HepG2 (cell line): ENCODE measurements around the gene ERF. TPM values are rescaled to one million over a fixed set of nuclear protein-coding genes. Genes with fewer than 3 reads are reported as not detected.

Source experiments
- ATAC-seq: fragments of 200-7000 bp; cut with Tn5 transposase; 3 replicates; pipeline ENCODE4 v1.9.1; 2020; ENCODE audit warnings: mild to moderate bottlenecking, moderate library complexity
- BruUV-seq: library from RNA; stranded (reverse); fragments of 400-500 nt; replicated peaks from 2 replicates; lab custom pipeline; 2021; lab: Mats Ljungman, UMichigan
- CTCF ChIA-PET: fragments of 300-600 bp; formaldehyde crosslinking; extraction: SDS; loops from one replicate; lab custom pipeline; 2021; ENCODE audit warnings: low total read pairs, inconsistent platforms, low intra/inter-chr PET ratio; lab: Yijun Ruan, JAX
- POLR2A ChIA-PET: fragments of 350-600 bp; sonication (Branson Sonifier 250); formaldehyde crosslinking; loops from one replicate; lab custom pipeline; 2020; ENCODE audit warnings: antibody characterized with exemption, inconsistent platforms; lab: Yijun Ruan, JAX
- DNase-seq: peaks from one replicate; pipeline ENCODE4 v3.0.0-alpha.2; 2015; ENCODE audit warnings: low spot score
- FAIRE-seq: peaks from 3 replicates; lab custom pipeline; 2011; peaks lifted over from hg19 to GRCh38; lab: Jason Lieb, UNC
- H2AFZ ChIP-seq: one replicate; pipeline ENCODE4 v1.6.1; 2011; ENCODE audit warnings: low read length, inconsistent platforms
- H3K27ac ChIP-seq: fragments of 300-600 bp; 3 replicates; pipeline ENCODE4 v1.8.0; 2011; ENCODE audit warnings: mixed run types, mild to moderate bottlenecking, mixed read lengths, low read length, inconsistent platforms; ENCODE audit not compliant: insufficient read depth; ENCODE audit errors: extremely low read length
- H3K27me3 ChIP-seq, 2 experiments: fragments of 200-600 bp in 1 of 2; 2 replicates in 1 of 2; 3 replicates in 1 of 2; pipeline versions ENCODE4 v1.6.0 to v1.8.0; 2011; ENCODE audit warnings: low read length in 2 of 2, mild to moderate bottlenecking in 2 of 2, moderate library complexity in 2 of 2, inconsistent platforms in 1 of 2; ENCODE audit not compliant: insufficient read depth in 2 of 2, control insufficient read depth in 1 of 2
- H3K36me3 ChIP-seq, 2 experiments: fragments of 200-600 bp in 1 of 2; replicated peaks in 1 of 2; 2 replicates in 1 of 2; 3 replicates in 1 of 2; pipeline versions ENCODE4 v1.5.1 to v1.8.0; 2011; ENCODE audit warnings: low read length in 2 of 2, inconsistent platforms in 1 of 2; ENCODE audit not compliant: insufficient read depth in 2 of 2, control insufficient read depth in 1 of 2
- H3K4me1 ChIP-seq: 2 replicates; pipeline ENCODE4 v1.5.1; 2012; ENCODE audit warnings: low read length, inconsistent platforms; ENCODE audit not compliant: insufficient read depth
- H3K4me2 ChIP-seq: 2 replicates; pipeline ENCODE4 v1.6.0; 2011; ENCODE audit warnings: low read depth, low read length, inconsistent platforms
- H3K4me3 ChIP-seq, 3 experiments: fragments of 200-600 bp in 1 of 3; sonication (generic), shearing (Covaris generic) in 1 of 3; replicated peaks in 1 of 3; 2 replicates each; pipeline ENCODE4 v1.5.1; 2011 to 2016; ENCODE audit warnings: low read length in 3 of 3, inconsistent platforms in 2 of 3, low read depth in 2 of 3, mild to moderate bottlenecking in 2 of 3, control low read depth in 1 of 3, mixed read lengths in 1 of 3; ENCODE audit not compliant: insufficient read depth in 1 of 3
- H3K79me2 ChIP-seq: one replicate; pipeline ENCODE4 v1.6.1; 2011; ENCODE audit warnings: low read length, inconsistent platforms; ENCODE audit not compliant: insufficient read depth
- H3K9ac ChIP-seq: 2 replicates; pipeline ENCODE4 v1.6.0; 2011; ENCODE audit warnings: mild to moderate bottlenecking, low read depth, low read length, inconsistent platforms; ENCODE audit not compliant: insufficient read depth
- H3K9me3 ChIP-seq: 2 replicates; pipeline ENCODE4 v1.5.1; 2012; ENCODE audit warnings: mild to moderate bottlenecking, low read length
- H4K20me1 ChIP-seq: 2 replicates; pipeline ENCODE4 v1.6.0; 2011; ENCODE audit warnings: inconsistent platforms, mild to moderate bottlenecking, low read length, moderate library complexity; ENCODE audit not compliant: insufficient read depth
- ARID3A ChIP-seq: IDR thresholded peaks from 2 replicates; pipeline ENCODE4 v1.6.1; 2012; ENCODE audit warnings: low read depth, low read length, improper control_type of control experiment
- CENPX ChIP-seq: sonication (generic); formaldehyde crosslinking; IDR thresholded peaks from 2 replicates; pipeline ENCODE4 v1.9.0; 2021; ENCODE audit warnings: mild to moderate bottlenecking, missing genetic modification reagents, moderate library complexity
- JUN ChIP-seq: sonication (generic); formaldehyde crosslinking; IDR thresholded peaks from 2 replicates; pipeline ENCODE4 v1.4.0; 2020; ENCODE audit warnings: mild to moderate bottlenecking, missing genetic modification reagents
- MEF2D ChIP-seq: sonication (generic); formaldehyde crosslinking; IDR thresholded peaks from 2 replicates; pipeline ENCODE4 v1.5.1; 2020; ENCODE audit warnings: mild to moderate bottlenecking, missing genetic modification reagents
- NR0B2 ChIP-seq: sonication (generic); formaldehyde crosslinking; IDR thresholded peaks from 2 replicates; pipeline ENCODE4 v1.4.0; 2020; ENCODE audit warnings: mild to moderate bottlenecking, missing genetic modification reagents
- NRL ChIP-seq: sonication (generic); formaldehyde crosslinking; IDR thresholded peaks from 2 replicates; pipeline ENCODE4 v1.5.0; 2020; ENCODE audit warnings: missing genetic modification reagents, mild to moderate bottlenecking, moderate library complexity, borderline replicate concordance
- RNF2 ChIP-seq: fragments of 450-650 bp; conservative IDR thresholded peaks from 2 replicates; pipeline ENCODE4 v1.6.1; 2016; ENCODE audit warnings: low read depth
- SNAPC2 ChIP-seq: sonication (generic); formaldehyde crosslinking; IDR thresholded peaks from 2 replicates; pipeline ENCODE4 v1.8.1; 2022; ENCODE audit warnings: mild to moderate bottlenecking, missing genetic modification reagents
- SP4 ChIP-seq: sonication (generic); formaldehyde crosslinking; IDR thresholded peaks from 2 replicates; pipeline ENCODE4 v1.8.1; 2023; ENCODE audit warnings: mild to moderate bottlenecking, missing genetic modification reagents
- STAG1 ChIP-seq: sonication (generic); formaldehyde crosslinking; IDR thresholded peaks from 2 replicates; pipeline ENCODE4 v1.4.0; 2020; ENCODE audit warnings: missing genetic modification reagents
- TCF12 ChIP-seq, 2 experiments: fragments of 450-650 bp in 1 of 2; sonication (generic) in 1 of 2; formaldehyde crosslinking in 1 of 2; IDR thresholded peaks; 2 replicates each; pipeline versions ENCODE4 v1.6.1 to v1.8.0; 2017 to 2022; ENCODE audit warnings: antibody characterized with exemption in 1 of 2, mild to moderate bottlenecking in 1 of 2, missing genetic modification reagents in 1 of 2, moderate library complexity in 1 of 2
- THRA ChIP-seq: sonication (generic); formaldehyde crosslinking; IDR thresholded peaks from 2 replicates; pipeline ENCODE4 v1.4.0; 2020; ENCODE audit warnings: missing genetic modification reagents, borderline replicate concordance
- ZBTB38 ChIP-seq: sonication (generic); formaldehyde crosslinking; IDR thresholded peaks from 2 replicates; pipeline ENCODE4 v1.5.1; 2020; ENCODE audit warnings: mild to moderate bottlenecking, missing genetic modification reagents
- ZFP62 ChIP-seq: sonication (generic); formaldehyde crosslinking; IDR thresholded peaks from 2 replicates; pipeline ENCODE4 v1.4.0; 2020; ENCODE audit warnings: missing genetic modification reagents
- ZKSCAN1 ChIP-seq: fragments of 150-350 bp; IDR thresholded peaks from 2 replicates; pipeline ENCODE4 v1.6.1; 2014; ENCODE audit warnings: low read length
- ZNF354B ChIP-seq: sonication (generic); formaldehyde crosslinking; IDR thresholded peaks from 2 replicates; pipeline ENCODE4 v1.8.0; 2022; ENCODE audit warnings: mild to moderate bottlenecking, missing genetic modification reagents
- ZNF382 ChIP-seq: sonication (generic); formaldehyde crosslinking; IDR thresholded peaks from 2 replicates; pipeline ENCODE4 v1.5.0; 2020; ENCODE audit warnings: missing genetic modification reagents, mild to moderate bottlenecking, borderline replicate concordance
- ZNF607 ChIP-seq: sonication (generic); formaldehyde crosslinking; IDR thresholded peaks from 2 replicates; pipeline ENCODE4 v1.5.1; 2020; ENCODE audit warnings: missing genetic modification reagents, mild to moderate bottlenecking, borderline replicate concordance
- ZNF704 ChIP-seq: sonication (generic); formaldehyde crosslinking; IDR thresholded peaks from 2 replicates; pipeline ENCODE4 v1.8.1; 2023; ENCODE audit warnings: mild to moderate bottlenecking, inconsistent platforms, moderate library complexity, missing genetic modification reagents, borderline replicate concordance
- ZNF720 ChIP-seq: sonication (generic); formaldehyde crosslinking; IDR thresholded peaks from 2 replicates; pipeline ENCODE4 v1.4.0; 2020; ENCODE audit warnings: missing genetic modification reagents
- ZNF782 ChIP-seq: sonication (generic); formaldehyde crosslinking; IDR thresholded peaks from 2 replicates; pipeline ENCODE4 v1.4.0; 2020; ENCODE audit warnings: missing genetic modification reagents, mild to moderate bottlenecking, borderline replicate concordance
- WGBS: methylation state at CpG from one replicate; pipeline ENCODE4 v1.1.6; 2017; ENCODE audit warnings: low lambda C conversion rate; 5-methylcytosine and 5-hydroxymethylcytosine counted together
- in situ Hi-C: cut with HindIII; loops from 2 replicates; pipeline ENCODE4 v1.10.0; 2017; ENCODE audit warnings: low pct_unique_long_range_greater_than_20kb; ENCODE audit not compliant: extremely low pct_ligation_motif_present
- intact Hi-C: fragments of 100-400 bp; cut with micrococcal nuclease; formaldehyde crosslinking; loops from one replicate; pipeline ENCODE4 v1.10.0; 2022; ENCODE audit not compliant: unreplicated experiment
- polyA plus RNA-seq, 8 experiments: library from polyadenylated mRNA; depleted of rRNA in 3 of 8; stranded (reverse) in 7 of 8; unstranded in 1 of 8; fragments of >200 nt; fragmentation: Illumina TruSeq in 4 of 8; extraction: Trizol in 4 of 8; gene quantifications; 2 replicates each; pipeline versions ENCODE4 v1.2.1 to v1.2.3, GENCODE V29; 2011 to 2016; ENCODE audit warnings: low read depth in 4 of 8, missing spikeins in 1 of 8, mixed read lengths in 1 of 8; ENCODE audit not compliant: insufficient read depth in 1 of 8
- total RNA-seq, 5 experiments: library from RNA; depleted of rRNA; stranded (reverse); fragments of >200 nt; fragmentation: Illumina TruSeq; extraction: Trizol; gene quantifications; 2 replicates each; pipeline ENCODE4 v1.2.3, GENCODE V29; 2016; ENCODE audit warnings: low read depth in 1 of 5

Gene ERF
- total and polyA plus RNA-seq, 2 of the 13 experiments (the other 11 are each of a cell fraction or from before 2014, with no cell fraction given), result 67.1 to 69.9 TPM

- Histone ChIP-seq H4K20me1 (no peaks in the 10 kb centered on the region), H3K9me3 (no peaks in the 10 kb centered on the region), H2AFZ (no peak overlapping the region), H3K4me2 (peak overlapping the region; percentile 99), H3K36me3 (peaks cover 0 to 5% of the 10 kb centered on the region in 2 experiments; a peak in 2 of 5 replicates), H3K27me3 (no peaks in the 10 kb centered on the region; a peak in 1 of 5 replicates), H3K27ac (peak overlapping the region; percentile 96), H3K4me1 (peaks cover 29% of the 10 kb centered on the region), H3K79me2 (peaks cover 19% of the 10 kb centered on the region), H3K4me3 (peak overlapping the region; percentile 51 to 81 (median 65)), H3K9ac (peak overlapping the region; percentile 78)
- in situ Hi-C loops, result no loop called here
- 0% methylated on average over 2 of the region's 13 CpGs for WGBS
- FAIRE-seq (no peak), DNase-seq (no peak), ATAC-seq (no peak)
- intact Hi-C loops, result loop anchor here (1.0 kb wide), 2 partner anchors 11 to 23 kb away; no protein-coding TSS in a partner anchor
- POLR2A ChIA-PET, result interaction anchor here (0.6 to 1.3 kb wide), 4 partner anchors 12 to 25 kb away, joined by 3 to 7 read pairs (median 3); partner anchors contain the start of gene GSK3A
- BruUV-seq, result TSS peak; percentile 92
- CTCF ChIA-PET, result no interaction called here
- TF ChIP-seq ZNF607 (CRISPR knock-in tag), result no peak
- no peak for TF ChIP-seq SNAPC2 (CRISPR knock-in tag)
- TF ChIP-seq ZNF720 (CRISPR knock-in tag), result no peak
- no peak for TF ChIP-seq ZNF354B
- TF ChIP-seq NRL (CRISPR knock-in tag), result no peak
- 0 out of 2 replicates have a peak, but pooled peaks have one; percentile 50 for TF ChIP-seq ZNF782 (CRISPR knock-in tag)
- TF ChIP-seq ZNF704 (CRISPR knock-in tag), result no peak
- TF ChIP-seq ZFP62, result no peak
- no peak for TF ChIP-seq ZNF382 (CRISPR knock-in tag)
- no peak for TF ChIP-seq ZBTB38 (CRISPR knock-in tag)
- no peak for TF ChIP-seq ZKSCAN1
- TF ChIP-seq ARID3A, result no peak
- no peak for TF ChIP-seq STAG1 (CRISPR knock-in tag)
- peak; percentile 22; the same call in 1 of the 2 replicates for TF ChIP-seq SP4 (CRISPR knock-in tag)
- TF ChIP-seq THRA (CRISPR knock-in tag), result no peak
- no peak for TF ChIP-seq RNF2
- TF ChIP-seq CENPX (CRISPR knock-in tag), result no peak
- TF ChIP-seq MEF2D, result no peak
- TF ChIP-seq JUN (CRISPR knock-in tag), result no peak
- no peak for TF ChIP-seq NR0B2
- TF ChIP-seq TCF12 (IDR thresholded peaks at IDR 0.05), result no peak
- no peak for TF ChIP-seq TCF12 (CRISPR knock-in tag; IDR thresholded peaks at IDR 0.05)
These were observed 12.8 kb upstream of the ERF start for GRCh38 chr19:42267644-42268141.
